ENCODE data around the gene FAM219A. TPM values are rescaled to one million over a fixed set of nuclear protein-coding genes. Genes with fewer than 3 reads are reported as not detected.

FAM219A gene
- total RNA-seq, 1 donor from 2014 or later, result 25.9 TPM

DNA sequence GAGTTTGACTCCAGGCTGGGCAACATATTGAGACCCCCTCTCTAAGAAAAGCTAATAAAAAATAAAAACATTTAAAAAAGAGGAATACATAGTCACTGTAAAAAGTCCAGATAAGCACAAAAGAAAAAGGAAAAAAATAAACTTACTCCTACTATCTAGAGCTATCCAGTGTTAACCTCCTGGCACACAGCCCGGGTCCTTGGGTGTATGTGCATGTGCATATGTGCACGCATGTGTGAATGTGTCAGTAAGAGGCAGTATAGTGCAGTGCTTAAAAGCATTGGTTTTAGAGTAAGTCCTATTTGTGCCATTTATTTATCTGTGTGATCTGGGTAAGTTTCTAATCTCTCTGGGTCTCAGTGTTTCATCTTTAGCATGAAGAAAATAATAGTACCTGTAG lies 26.7 kb downstream of the FAM219A start:
- DNase-seq (ENCODE audit: extremely low spot score, unreplicated experiment), result no peak
- H3K9me3 Mint-ChIP-seq (ENCODE audit: unreplicated experiment), result no peaks in the 10 kb centered on the region
- no peaks in the 10 kb centered on the region for H3K27me3 Mint-ChIP-seq (ENCODE audit: unreplicated experiment)
- H3K4me3 Mint-ChIP-seq (ENCODE audit: unreplicated experiment), result no peak overlapping the region
- H3K36me3 Mint-ChIP-seq (ENCODE audit: unreplicated experiment), result peaks cover 2% of the 10 kb centered on the region
- TF ChIP-seq, protein P1, sequence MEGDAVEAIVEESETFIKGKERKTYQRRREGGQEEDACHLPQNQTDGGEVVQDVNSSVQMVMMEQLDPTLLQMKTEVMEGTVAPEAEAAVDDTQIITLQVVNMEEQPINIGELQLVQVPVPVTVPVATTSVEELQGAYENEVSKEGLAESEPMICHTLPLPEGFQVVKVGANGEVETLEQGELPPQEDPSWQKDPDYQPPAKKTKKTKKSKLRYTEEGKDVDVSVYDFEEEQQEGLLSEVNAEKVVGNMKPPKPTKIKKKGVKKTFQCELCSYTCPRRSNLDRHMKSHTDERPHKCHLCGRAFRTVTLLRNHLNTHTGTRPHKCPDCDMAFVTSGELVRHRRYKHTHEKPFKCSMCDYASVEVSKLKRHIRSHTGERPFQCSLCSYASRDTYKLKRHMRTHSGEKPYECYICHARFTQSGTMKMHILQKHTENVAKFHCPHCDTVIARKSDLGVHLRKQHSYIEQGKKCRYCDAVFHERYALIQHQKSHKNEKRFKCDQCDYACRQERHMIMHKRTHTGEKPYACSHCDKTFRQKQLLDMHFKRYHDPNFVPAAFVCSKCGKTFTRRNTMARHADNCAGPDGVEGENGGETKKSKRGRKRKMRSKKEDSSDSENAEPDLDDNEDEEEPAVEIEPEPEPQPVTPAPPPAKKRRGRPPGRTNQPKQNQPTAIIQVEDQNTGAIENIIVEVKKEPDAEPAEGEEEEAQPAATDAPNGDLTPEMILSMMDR (IDR thresholded peaks at IDR 0.05), result no peak
- H3K27ac Mint-ChIP-seq (ENCODE audit: unreplicated experiment), result no peak overlapping the region
- peaks cover 12% of the 10 kb centered on the region for H3K4me1 Mint-ChIP-seq (ENCODE audit: unreplicated experiment)

GRCh38 chr9:34430843-34431437 lies 27.4 kb downstream of the FAM219A start:
- TF ChIP-seq, protein P1 (IDR thresholded peaks at IDR 0.05), result no peak
- no peaks in the 10 kb centered on the region for H3K27me3 Mint-ChIP-seq (ENCODE audit: unreplicated experiment)
- DNase-seq (ENCODE audit: extremely low spot score, unreplicated experiment), result no peak
- no peak overlapping the region for H3K4me3 Mint-ChIP-seq (ENCODE audit: unreplicated experiment)
- H3K27ac Mint-ChIP-seq (ENCODE audit: unreplicated experiment), result no peak overlapping the region
- H3K9me3 Mint-ChIP-seq (ENCODE audit: unreplicated experiment), result no peaks in the 10 kb centered on the region
- peaks cover 12% of the 10 kb centered on the region for H3K4me1 Mint-ChIP-seq (ENCODE audit: unreplicated experiment)
- H3K36me3 Mint-ChIP-seq (ENCODE audit: unreplicated experiment), result peaks cover 2% of the 10 kb centered on the region

DNA sequence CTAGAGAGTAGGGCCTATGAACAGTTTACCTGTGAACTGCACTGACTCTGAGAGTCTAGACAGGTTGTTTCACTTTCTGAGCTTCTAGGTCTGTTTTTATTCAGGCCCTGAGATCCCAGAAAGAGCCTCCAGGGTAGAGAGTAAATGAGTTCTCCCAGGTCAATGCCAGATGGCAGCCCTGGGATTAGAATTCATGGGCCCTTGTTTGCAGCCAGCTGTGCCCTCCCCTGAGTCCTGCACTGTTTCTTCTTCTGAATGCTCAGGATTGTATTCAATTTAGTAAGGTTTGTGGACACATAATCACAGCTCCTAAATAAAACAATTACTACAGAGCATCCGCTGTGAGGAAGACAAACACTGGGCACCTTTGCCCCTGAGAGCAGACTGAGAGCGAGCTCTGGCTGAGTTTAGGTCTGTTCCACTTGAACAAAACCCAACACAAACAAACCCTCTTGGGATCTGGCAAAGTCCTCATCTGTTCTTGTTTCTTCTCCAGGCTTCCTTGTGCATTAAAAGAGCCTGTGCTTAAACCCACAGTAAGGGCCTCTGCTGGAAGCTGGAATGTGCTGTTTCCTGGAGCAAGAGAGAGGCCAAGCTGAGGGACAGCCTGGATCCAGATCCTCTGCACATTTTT lies 29.9 kb downstream of the FAM219A start:
- H3K27ac Mint-ChIP-seq (ENCODE audit: unreplicated experiment), result no peak overlapping the region
- H3K9me3 Mint-ChIP-seq (ENCODE audit: unreplicated experiment), result no peaks in the 10 kb centered on the region
- no peak overlapping the region for H3K4me3 Mint-ChIP-seq (ENCODE audit: unreplicated experiment)
- H3K4me1 Mint-ChIP-seq (ENCODE audit: unreplicated experiment), result peaks cover 12% of the 10 kb centered on the region
- DNase-seq (ENCODE audit: extremely low spot score, unreplicated experiment), result no peak
- peaks cover 2% of the 10 kb centered on the region for H3K36me3 Mint-ChIP-seq (ENCODE audit: unreplicated experiment)
- no peaks in the 10 kb centered on the region for H3K27me3 Mint-ChIP-seq (ENCODE audit: unreplicated experiment)
- TF ChIP-seq, protein P1 (IDR thresholded peaks at IDR 0.05), result no peak

- Mint-ChIP-seq H3K9me3 (ENCODE audit: unreplicated experiment) (no peaks in the 10 kb centered on the region), H3K4me3 (ENCODE audit: unreplicated experiment) (no peak overlapping the region), H3K4me1 (ENCODE audit: unreplicated experiment) (peaks cover 12% of the 10 kb centered on the region), H3K36me3 (ENCODE audit: unreplicated experiment) (peaks cover 2% of the 10 kb centered on the region), H3K27ac (ENCODE audit: unreplicated experiment) (no peak overlapping the region), H3K27me3 (ENCODE audit: unreplicated experiment) (no peaks in the 10 kb centered on the region)
- DNase-seq (ENCODE audit: extremely low spot score, unreplicated experiment), result no peak
- TF ChIP-seq, protein P1 (IDR thresholded peaks at IDR 0.05), result no peak
These were observed 31.9 kb downstream of the FAM219A start for GRCh38 chr9:34426347-34427074.

Data from osteocyte (in vitro differentiated cells).